MG63 (cell line): ENCODE data around the gene LFNG. TPM values are rescaled to one million over a fixed set of nuclear protein-coding genes. Genes with fewer than 3 reads are reported as not detected.
"Not testable (repeated sequence)": the region's sequence is repeated elsewhere in the genome, so short reads cannot be mapped to it uniquely, and the experiment has no call there.

ENCODE experiments used
- DNase-seq: peaks from one replicate; pipeline ENCODE4 v3.0.0-alpha.2; 2020
- H3K27me3 ChIP-seq: fragments of 250-450 bp; sonication (Bioruptor Pico); 2 replicates; pipeline ENCODE4 v1.5.1; 2020; ENCODE audit warnings: mild to moderate bottlenecking, moderate library complexity
- H3K36me3 ChIP-seq: fragments of 250-450 bp; sonication (Bioruptor Pico); 2 replicates; pipeline ENCODE4 v1.5.1; 2020; ENCODE audit warnings: mild to moderate bottlenecking, moderate library complexity
- H3K4me3 ChIP-seq: fragments of 250-450 bp; sonication (Bioruptor Pico); 2 replicates; pipeline ENCODE4 v1.5.1; 2020; ENCODE audit warnings: mild to moderate bottlenecking, moderate library complexity
- H3K9me3 ChIP-seq: fragments of 250-450 bp; sonication (Bioruptor Pico); 2 replicates; pipeline ENCODE4 v1.5.1; 2020; ENCODE audit warnings: mild to moderate bottlenecking, moderate library complexity
- total RNA-seq: library from RNA; depleted of rRNA; stranded (reverse); fragments of >200 nt; shearing (Covaris generic); gene quantifications from 2 replicates; pipeline ENCODE4 v1.2.3, GENCODE V29; 2014; ENCODE audit warnings: low replicate concordance

LFNG gene
- total RNA-seq, 1 experiment from 2014 or later, result 2.9 TPM

DNA sequence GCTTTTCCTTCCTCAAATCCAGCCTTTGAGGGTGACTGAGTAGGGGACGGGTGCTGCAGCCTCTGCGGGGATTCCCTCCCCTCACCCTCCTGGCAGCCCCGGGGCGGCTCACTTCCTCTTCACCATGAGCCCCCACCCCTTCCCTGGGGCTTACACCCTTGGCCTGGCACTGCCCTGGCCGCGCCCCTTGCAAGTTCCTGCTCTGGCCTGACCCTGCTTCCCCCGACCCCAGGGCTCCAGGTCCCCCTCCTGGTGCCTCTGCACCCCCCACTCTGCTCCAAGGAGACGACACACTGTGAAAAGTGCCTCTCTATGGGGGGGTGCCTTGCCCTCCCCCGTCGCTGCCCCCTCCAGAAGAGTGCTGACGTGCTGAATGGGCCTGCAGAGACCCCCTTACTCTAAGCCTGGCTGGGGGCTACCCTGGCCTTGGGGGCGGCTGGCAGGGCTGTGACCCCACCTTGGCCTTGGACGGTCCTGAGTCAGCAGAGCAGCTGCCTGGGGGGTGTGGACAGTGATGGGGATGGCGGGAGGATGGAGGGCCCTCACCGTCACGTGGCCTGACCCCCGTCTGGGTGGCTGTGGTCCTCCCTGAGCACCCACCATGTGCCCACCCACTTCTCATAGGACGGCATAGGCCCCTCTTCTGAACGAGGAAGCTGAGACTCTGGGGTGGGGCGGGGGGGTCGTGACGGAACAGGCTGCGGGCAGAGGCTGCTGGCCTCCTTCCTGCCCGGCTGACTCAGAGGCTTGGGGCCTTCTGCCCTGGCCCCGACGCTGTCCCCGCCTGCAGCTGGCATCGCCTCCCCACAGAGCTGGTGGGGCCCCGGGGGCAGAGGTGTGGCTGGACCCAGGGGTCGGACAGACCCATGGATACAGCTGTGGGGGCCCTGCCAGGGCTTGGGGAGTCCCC lies 9.8 kb downstream of the LFNG start:
- peak; percentile 83 for DNase-seq
- Histone ChIP-seq H3K36me3 (no peaks in the 10 kb centered on the region), H3K4me3 (no peak overlapping the region), H3K27me3 (no peaks in the 10 kb centered on the region), H3K9me3 (no peaks in the 10 kb centered on the region)

DNA sequence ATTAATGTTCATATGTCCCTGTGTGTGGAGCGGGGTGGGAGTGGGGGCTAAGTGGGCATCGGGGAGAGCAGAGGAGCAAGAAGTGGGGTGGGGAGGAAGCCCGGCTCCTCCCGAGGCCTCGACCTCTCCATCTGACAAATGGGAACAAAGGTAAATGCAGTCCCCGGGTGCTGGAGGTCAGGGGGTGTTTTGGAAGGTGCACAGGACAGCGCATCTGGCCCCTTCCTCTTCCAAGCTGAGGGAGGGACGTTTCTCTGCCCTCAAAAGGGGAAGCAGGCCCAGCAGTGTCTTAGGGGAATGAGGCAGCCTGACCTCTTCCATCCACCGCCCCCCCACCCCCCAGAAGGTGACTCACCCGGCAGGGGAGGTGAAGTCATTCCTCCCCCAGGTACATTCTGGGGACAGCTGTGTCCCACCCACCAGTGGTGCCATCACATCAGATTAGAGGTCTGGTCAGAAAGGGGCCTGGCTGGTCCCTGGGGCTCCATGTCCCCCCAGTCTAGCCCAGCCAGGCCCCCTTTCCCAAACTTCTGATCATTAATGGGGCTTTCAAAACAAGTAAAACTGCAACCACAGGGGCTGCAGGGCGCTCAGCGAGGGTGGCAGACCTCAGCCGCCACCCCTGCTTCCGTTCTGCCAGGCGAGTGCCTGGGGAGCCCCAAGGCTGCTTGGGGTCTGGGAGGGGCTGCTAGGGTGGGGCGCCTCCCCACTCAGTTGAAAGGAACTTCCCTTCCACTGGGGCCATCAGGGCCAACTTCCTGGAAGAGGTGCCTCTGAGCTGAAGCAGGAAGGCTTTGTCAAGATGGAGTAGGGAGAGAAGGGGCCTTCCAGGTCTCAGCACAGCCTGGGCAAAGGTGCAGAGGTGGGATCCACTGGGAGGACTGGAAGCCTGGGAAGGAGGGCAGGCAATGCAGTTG lies 10.8 kb downstream of the LFNG start:
- H3K27me3 ChIP-seq, result no peaks in the 10 kb centered on the region
- DNase-seq, result no peak
- no peaks in the 10 kb centered on the region for H3K9me3 ChIP-seq
- H3K4me3 ChIP-seq, result no peak overlapping the region
- no peaks in the 10 kb centered on the region for H3K36me3 ChIP-seq

DNA sequence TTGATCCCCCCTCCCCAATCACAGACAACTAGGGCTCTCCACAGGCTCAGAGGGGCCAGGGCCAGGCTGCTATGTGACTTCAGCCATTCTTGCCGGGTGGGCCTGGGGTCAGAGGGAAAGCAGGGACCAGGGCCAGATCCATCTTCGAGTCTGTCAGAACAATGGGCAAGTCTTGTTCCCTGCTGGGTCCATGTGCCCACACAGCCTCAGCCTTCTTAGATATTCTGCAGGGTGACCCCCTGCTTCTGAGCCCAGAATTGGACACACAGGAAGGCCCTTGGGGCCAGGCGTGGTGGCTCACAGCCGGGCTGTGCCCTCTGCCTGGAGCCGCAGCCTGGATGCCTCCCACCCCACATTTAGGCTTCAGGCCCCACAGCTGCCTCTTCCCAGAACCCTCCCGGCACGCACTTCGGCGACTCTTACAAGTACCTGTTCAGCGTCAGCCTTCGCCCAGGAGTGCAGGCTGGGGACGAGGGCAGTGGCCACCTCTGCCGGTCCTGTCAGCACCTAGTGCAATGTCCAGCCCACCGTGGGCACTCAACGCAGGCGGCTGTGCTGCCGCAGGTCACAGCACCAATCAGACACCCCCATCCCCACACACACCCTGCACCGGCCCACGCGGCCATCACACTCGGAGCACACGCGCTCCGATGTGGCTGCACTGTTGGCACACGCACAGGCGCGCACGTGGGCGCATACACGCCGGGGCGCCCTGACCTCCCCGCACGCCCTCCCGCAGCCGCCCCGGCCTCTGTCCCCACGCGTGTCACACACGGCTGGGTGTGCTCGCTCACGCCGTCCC lies 11.6 kb downstream of the LFNG start:
- not testable (repeated sequence) for DNase-seq

DNA sequence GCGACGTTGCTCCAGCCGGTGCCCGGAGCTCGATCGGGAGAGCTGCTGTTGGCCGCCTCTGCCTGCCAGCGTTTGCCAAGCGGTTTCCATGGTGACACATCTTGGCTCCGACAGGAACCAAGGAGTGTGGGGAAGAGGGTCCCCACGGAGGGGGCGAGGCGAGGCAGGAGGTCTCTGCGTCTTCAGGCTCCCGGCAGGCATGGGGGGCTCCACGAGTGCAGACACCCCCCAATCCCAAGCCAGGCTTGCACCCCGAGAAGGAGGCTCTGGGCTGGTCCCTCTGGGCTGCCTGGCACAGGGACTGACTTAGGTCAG lies 12.2 kb downstream of the LFNG start:
- not testable (repeated sequence) for H3K36me3 ChIP-seq, H3K27me3 ChIP-seq, H3K9me3 ChIP-seq, H3K4me3 ChIP-seq, DNase-seq

More for the DNA sequence above, 11.6 kb downstream of the LFNG start:
- not testable (repeated sequence) for H3K4me3 ChIP-seq, H3K9me3 ChIP-seq, H3K27me3 ChIP-seq, H3K36me3 ChIP-seq

DNA sequence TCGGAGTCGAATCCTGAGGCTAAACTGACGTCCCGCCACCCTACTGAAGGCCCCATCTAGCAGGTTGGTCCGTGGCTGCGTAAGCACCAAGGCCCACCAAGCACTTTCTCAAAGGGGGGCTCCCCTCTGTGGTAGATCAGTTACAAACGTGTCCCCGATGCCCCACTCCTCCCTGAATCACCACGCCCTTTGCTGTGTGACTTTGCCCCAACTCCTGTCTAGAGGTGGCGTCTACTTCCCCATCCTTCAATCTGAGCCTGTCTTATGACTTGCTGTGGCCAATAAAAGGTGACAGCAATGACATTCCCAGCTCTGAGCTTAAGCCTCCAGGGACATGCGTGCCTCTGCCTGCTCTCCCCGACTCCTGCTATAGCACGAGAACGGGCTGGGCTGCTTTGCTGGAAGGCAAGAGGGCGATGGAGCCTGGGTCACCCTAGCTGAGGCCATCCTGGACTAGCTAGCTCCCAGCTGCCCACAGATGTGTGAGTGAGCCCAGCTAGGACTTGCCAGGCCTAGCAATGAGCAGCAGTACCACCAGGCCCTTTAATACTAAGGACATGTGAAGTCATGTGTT lies 12.7 kb downstream of the LFNG start:
- not testable (repeated sequence) for H3K4me3 ChIP-seq, H3K36me3 ChIP-seq, H3K9me3 ChIP-seq, DNase-seq, H3K27me3 ChIP-seq

DNA sequence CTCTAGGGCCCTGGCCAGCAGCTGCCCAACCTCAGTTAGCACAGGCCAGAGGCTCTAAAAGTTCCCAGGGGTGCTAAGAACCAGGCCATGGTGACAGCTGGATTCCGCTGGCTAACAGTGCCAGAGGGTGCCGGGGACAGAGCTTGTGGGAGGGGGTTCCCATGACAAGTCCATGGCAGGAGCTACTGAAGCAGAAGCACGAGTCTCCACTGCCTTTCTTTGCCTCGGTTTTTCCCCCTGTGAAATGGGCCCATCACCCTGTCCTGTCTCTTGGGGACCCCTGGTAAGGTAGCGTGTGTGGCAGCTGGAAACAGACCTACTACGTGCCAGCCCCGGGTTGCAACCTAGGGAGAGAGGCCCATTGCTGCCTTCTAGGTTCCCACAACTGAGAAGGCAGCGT lies 13.2 kb downstream of the LFNG start:
- H3K27me3 ChIP-seq, H3K36me3 ChIP-seq, H3K9me3 ChIP-seq, H3K4me3 ChIP-seq, DNase-seq: not testable (repeated sequence)

DNA sequence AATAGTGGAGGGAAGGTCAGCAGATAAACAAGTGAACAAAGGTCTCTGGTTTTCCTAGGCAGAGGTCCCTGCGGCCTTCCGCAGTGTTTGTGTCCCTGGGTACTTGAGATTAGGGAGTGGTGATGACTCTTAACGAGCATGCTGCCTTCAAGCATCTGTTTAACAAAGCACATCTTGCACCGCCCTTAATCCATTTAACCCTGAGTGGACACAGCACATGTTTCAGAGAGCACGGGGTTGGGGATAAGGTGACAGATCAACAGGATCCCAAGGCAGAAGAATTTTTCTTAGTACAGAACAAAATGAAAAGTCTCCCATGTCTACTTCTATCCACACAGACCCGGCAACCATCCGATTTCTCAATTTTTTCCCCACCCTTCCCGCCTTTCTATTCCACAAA lies 14.0 kb downstream of the LFNG start:
- H3K4me3 ChIP-seq, H3K36me3 ChIP-seq, H3K27me3 ChIP-seq, H3K9me3 ChIP-seq, DNase-seq: not testable (repeated sequence)

DNA sequence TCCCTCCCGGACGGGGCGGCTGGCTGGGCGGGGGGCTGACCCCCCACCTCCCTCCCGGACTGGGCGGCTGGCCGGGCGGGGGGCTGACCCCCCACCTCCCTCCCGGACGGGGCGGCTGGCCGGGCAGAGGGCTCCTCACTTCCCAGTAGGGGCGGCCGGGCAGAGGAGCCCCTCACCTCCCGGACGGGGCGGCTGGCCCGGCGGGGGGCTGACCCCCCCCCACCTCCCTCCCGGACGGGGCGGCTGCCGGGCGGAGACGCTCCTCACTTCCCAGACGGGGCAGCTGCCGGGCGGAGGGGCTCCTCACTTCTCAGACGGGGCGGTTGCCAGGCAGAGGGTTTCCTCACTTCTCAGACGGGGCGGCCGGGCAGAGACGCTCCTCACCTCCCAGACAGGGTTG lies 14.6 kb downstream of the LFNG start:
- not testable (repeated sequence) for H3K27me3 ChIP-seq, H3K36me3 ChIP-seq, H3K4me3 ChIP-seq, DNase-seq, H3K9me3 ChIP-seq

DNA sequence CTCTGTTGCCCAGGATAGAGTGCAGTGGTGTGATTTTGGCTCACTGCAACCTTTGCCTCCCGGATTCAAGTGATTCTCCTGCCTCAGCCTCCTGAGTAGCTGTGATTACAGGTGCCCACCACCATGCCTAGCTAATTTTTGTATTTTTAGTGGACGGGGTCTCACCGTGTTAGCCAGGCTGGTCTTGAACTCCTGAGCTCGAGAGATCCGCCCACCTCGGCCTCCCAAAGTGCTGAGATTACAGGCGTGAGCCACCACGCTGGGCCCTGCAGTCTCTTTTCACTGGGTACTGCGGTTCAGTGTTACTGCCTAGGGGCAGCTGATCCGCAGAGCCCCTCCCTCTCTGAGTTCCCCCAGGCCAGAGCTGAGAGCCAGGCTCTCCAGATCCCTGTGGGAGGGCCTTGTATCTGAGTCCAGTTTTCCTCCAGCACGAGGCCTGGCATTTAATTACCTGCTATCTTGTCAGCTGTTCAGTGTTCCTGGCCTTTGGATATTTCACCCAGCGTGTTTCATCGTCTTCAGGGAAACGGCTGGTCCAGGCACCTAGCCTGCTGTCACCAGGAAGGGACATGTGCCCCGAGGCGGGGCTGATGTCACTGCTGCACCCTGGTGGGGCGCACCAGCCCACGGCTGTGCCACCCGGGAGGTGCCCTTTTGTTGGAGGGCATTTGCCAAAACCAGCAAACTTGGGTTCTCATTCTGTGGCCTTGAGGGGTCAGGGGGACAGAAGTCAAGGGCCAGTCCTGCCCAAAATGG lies 16.5 kb downstream of the LFNG start:
- H3K4me3 ChIP-seq, H3K36me3 ChIP-seq, H3K27me3 ChIP-seq, DNase-seq, H3K9me3 ChIP-seq: not testable (repeated sequence)

DNA sequence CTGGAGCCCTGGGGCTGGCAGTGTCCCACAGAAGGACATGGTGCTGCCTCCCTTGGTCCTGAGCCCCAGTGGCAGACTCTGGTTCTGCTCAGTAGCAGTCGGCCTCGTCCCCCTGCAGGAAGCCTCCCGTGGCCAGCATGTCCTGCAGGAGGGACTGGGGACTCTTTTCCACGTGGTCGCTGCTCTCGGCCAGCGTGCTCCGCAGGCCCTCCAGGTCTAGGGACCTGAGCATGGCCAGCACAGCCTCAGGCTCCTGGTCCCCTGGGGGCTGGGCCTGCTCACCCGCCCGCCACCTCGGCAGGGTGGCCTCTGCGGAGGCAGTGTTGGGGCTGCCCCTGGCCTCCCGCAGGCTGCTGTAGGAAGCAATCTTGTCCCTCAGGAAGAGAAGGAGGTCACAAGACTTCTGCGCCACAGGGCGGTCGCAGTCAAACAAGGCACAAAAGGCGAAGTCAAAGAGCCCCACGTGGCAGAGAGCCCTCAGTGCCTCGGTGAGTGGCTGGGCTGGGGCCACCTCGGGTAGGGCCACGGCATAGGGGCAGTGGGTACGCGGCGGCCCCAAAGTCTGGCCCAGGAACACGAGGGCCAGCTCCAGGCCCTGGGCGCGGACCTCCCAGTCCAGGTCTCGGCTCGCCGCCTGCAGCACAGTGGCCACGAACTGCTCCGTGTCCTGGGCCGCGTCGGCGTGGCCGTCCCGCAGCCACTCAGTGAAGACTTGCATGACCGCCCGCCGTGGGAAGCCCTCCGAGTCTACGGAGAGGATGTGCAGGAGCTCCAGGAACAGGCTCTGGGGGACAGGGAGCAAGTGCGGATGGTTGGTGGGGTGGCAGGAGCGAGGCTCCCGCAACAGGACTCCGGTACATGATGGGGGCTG lies 18.6 kb downstream of the LFNG start:
- no peaks in the 10 kb centered on the region for H3K27me3 ChIP-seq
- H3K9me3 ChIP-seq, result no peaks in the 10 kb centered on the region
- peaks cover 4% of the 10 kb centered on the region for H3K36me3 ChIP-seq
- no peak for DNase-seq
- no peak overlapping the region for H3K4me3 ChIP-seq

DNA sequence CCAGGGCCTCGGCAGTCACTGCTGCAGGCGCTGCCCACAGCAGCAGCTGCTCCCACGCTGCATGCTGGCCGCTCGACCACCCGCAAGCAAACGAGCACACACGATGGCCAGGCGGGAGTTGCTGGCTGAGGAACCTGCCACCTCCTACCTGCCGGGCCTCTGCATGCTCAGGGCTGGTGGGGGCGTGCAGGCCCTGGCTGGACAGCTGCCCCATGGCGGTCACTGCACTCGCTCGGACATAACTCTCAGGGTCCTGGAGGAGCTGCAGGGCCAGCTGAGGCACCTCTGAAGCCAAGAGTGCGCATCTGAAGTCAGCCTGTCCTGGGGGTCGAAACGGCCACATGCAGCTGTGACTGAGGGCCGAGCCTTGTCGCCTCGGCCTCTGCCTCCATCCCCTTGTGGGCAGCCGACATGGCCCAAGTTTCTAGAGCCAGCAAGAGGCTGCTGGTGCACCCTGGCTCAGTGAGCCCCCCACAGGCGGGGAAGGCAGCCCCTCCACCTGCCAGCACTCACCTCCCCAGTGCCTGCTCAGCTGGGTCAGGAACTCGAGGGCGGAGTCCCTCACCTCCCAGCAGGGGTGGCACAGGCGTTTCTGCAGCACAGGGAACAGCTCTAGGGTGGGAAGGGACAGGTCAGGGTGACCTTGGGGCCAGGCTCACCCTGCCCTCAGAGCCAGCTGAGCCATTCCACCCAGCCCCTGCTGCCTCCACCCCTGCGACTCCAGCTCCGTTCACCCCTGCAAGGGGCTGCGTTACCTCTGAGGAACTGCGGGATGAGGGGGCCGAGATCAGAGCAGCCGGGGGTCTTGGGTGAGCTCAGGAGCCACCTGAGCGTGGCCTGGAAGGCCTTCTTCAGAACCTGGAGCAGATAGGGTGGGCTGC lies 19.7 kb downstream of the LFNG start:
- DNase-seq, result no peak
- Histone ChIP-seq H3K4me3 (no peak overlapping the region), H3K27me3 (no peaks in the 10 kb centered on the region), H3K9me3 (no peaks in the 10 kb centered on the region), H3K36me3 (peaks cover 5% of the 10 kb centered on the region)

DNA sequence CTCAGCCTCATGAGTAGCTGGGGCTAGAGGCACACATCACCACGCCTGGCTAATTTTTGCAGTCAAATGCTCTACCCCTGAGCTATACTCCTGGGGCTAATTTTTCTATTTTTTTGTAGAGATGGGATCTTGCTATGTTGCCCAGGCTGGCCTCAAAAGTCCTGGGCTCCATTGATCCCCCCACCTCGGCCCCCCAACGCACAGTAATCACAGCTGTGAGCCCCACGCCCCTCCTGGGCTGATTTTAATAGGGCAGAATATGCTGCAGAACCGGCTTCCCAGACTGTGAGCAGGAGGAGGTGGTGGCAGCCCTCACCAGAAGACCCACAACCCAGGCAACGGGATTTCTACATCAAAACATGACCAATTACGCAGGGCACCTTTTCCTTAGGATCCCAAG lies 20.6 kb downstream of the LFNG start:
- DNase-seq, result no peak
- peaks cover 12% of the 10 kb centered on the region for H3K36me3 ChIP-seq
- H3K9me3 ChIP-seq, result no peaks in the 10 kb centered on the region
- no peak overlapping the region for H3K4me3 ChIP-seq
- H3K27me3 ChIP-seq, result no peaks in the 10 kb centered on the region

DNA sequence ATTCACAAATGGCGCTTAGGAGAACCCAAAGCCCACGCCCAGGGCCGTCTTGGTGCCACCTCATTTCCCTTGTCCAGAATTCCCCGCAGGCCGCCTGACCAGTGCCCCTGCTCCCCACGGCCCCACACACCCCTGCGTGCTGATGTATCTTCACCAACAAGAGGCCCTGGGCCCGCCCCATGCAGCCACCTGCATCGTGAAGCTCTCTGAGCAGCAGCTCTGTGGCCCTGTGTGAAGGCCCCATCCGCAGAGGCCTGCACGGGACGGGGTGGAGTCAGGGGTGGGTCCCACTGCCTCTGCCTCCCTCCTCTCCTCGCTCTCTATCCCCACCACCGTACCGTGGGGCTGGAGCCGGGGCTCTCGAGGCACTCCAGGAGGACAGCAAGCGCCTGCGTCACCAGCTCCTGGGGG lies 21.1 kb downstream of the LFNG start:
- no peak overlapping the region for H3K4me3 ChIP-seq
- H3K36me3 ChIP-seq, result peaks cover 15% of the 10 kb centered on the region
- H3K9me3 ChIP-seq, result no peaks in the 10 kb centered on the region
- H3K27me3 ChIP-seq, result no peaks in the 10 kb centered on the region
- DNase-seq, result no peak

DNA sequence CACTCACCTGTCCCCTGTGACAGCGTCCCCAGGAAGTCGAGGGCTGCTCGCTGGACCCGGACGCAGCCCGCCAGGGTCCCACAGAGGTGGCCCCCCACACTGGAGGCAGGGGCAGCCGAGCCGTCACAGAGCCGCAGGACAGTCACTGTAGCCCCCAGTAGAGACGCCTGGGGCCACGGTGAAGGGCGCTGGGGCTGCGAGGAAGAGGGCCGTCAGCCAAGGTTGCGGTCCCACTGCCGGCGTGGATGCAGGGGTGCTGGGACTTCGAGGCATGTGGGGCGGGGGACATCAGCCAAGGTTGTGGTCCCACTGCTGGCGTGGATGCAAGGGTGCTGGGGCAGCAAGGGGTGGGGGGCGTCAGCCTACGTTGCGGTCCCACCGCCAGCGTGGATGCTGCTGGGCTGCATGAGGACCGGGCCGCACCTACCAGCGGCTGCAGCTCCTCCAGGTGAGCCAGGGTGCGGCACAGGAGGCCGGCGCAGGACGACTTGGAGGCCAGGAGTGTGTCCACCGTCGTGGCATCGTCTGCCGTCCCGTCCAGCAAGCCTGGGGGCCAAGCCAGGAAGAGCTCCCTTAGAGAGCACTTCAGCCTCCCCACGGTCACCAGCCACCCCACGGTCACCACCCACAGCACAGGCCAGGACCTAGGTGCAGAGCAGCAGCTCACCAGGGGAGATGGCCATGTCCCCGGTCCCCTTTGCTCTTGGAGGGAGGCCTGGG lies 21.9 kb downstream of the LFNG start:
- H3K9me3 ChIP-seq, result no peaks in the 10 kb centered on the region
- H3K36me3 ChIP-seq, result peaks cover 23% of the 10 kb centered on the region
- H3K27me3 ChIP-seq, result no peaks in the 10 kb centered on the region
- H3K4me3 ChIP-seq, result no peak overlapping the region
- no peak for DNase-seq
